Measurements from ENCODE around the gene XIRP2.

XIRP2 gene

DNA sequence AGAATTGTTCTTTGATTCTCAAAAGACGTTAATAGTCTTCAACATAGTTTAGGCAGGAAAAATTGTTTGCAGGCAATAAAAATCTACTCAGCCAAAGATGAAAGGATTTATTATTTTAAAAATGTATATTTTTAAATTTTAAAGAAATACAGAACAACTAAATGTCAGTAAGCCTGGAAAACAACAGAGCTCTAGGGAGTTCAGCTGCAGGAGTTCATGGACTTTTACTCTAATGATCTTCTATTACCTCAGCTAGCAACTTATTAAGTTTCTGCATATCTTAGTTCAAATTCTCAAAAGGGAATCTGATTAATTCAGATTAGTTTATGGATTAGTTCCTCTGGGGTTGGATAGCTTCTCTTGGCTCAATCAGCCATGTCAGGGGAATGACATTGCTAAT lies 17.9 kb upstream of the XIRP2 start:
- H3K27ac Mint-ChIP-seq = no peak overlapping the region
- H3K27me3 Mint-ChIP-seq (ENCODE audit: low read depth, poor library complexity) = peaks cover 8% of the 10 kb centered on the region
- no peak for DNase-seq
- TF ChIP-seq, protein P1, sequence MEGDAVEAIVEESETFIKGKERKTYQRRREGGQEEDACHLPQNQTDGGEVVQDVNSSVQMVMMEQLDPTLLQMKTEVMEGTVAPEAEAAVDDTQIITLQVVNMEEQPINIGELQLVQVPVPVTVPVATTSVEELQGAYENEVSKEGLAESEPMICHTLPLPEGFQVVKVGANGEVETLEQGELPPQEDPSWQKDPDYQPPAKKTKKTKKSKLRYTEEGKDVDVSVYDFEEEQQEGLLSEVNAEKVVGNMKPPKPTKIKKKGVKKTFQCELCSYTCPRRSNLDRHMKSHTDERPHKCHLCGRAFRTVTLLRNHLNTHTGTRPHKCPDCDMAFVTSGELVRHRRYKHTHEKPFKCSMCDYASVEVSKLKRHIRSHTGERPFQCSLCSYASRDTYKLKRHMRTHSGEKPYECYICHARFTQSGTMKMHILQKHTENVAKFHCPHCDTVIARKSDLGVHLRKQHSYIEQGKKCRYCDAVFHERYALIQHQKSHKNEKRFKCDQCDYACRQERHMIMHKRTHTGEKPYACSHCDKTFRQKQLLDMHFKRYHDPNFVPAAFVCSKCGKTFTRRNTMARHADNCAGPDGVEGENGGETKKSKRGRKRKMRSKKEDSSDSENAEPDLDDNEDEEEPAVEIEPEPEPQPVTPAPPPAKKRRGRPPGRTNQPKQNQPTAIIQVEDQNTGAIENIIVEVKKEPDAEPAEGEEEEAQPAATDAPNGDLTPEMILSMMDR (IDR thresholded peaks at IDR 0.05) = no peak
- H3K4me1 Mint-ChIP-seq = no peaks in the 10 kb centered on the region
- H3K36me3 Mint-ChIP-seq (ENCODE audit: low read depth) = no peaks in the 10 kb centered on the region
- no peaks in the 10 kb centered on the region for H3K9me3 Mint-ChIP-seq
- H3K4me3 Mint-ChIP-seq = no peak overlapping the region

DNA sequence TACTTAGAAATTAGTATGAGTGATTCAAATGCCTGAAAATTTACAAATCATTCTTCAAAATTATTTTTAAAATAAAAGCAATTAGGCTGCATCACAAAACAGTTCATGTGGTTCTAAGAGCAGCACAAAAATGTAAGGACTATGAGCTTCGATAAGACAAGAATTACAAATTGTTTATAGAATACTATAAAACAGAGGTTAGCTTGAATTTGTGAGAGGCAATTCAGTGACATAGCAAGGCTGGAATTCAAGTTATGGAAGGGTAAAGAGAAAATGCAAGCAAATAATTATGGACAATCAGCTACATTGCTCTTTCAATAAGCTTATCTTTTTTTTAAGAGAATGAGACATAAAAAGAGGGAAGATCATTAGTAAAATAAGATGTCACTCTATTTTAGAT lies 7.1 kb upstream of the XIRP2 start:
- no peaks in the 10 kb centered on the region for H3K27me3 Mint-ChIP-seq (ENCODE audit: low read depth, poor library complexity)
- H3K4me1 Mint-ChIP-seq = no peaks in the 10 kb centered on the region
- DNase-seq = no peak
- no peak overlapping the region for H3K27ac Mint-ChIP-seq
- TF ChIP-seq, protein P1 (IDR thresholded peaks at IDR 0.05) = no peak
- no peaks in the 10 kb centered on the region for H3K9me3 Mint-ChIP-seq
- H3K36me3 Mint-ChIP-seq (ENCODE audit: low read depth) = no peaks in the 10 kb centered on the region
- H3K4me3 Mint-ChIP-seq = no peak overlapping the region

- no peaks in the 10 kb centered on the region for H3K36me3 Mint-ChIP-seq (ENCODE audit: low read depth)
- no peak overlapping the region for H3K27ac Mint-ChIP-seq
- no peaks in the 10 kb centered on the region for H3K27me3 Mint-ChIP-seq (ENCODE audit: low read depth, poor library complexity)
- TF ChIP-seq, protein P1 (IDR thresholded peaks at IDR 0.05) = no peak
- no peak overlapping the region for H3K4me3 Mint-ChIP-seq
- no peaks in the 10 kb centered on the region for H3K9me3 Mint-ChIP-seq
- no peak for DNase-seq
- no peaks in the 10 kb centered on the region for H3K4me1 Mint-ChIP-seq
These were observed 5.4 kb upstream of the XIRP2 start for GRCh38 chr2:166882851-166883250.

GRCh38 chr2:166891727-166892126 lies 3.4 kb downstream of the XIRP2 start:
- Mint-ChIP-seq H3K36me3 (ENCODE audit: low read depth) (no peaks in the 10 kb centered on the region), H3K9me3 (no peaks in the 10 kb centered on the region), H3K4me3 (no peak overlapping the region), H3K27ac (no peak overlapping the region), H3K4me1 (no peaks in the 10 kb centered on the region), H3K27me3 (ENCODE audit: low read depth, poor library complexity) (no peaks in the 10 kb centered on the region)
- TF ChIP-seq, protein P1 (IDR thresholded peaks at IDR 0.05) = no peak
- no peak for DNase-seq

DNA sequence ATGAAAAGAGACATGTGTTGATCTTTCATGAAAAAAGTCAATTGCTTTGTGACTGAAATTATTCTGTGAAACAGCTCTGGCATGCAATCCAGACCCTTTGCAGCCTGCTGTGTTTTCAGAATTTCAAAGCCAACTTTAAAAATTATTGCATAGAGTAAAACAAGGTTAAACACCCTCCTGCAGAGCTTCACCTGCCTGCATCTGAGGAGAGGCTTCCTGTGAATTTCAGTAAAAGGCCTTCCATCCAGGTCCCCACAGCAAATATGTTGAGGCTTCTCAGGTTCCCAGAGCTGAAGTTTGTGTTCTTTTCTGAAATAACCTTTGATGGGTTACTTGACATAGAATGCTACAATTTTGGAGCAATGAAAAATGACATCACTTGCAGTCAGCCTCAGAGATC lies 4.1 kb downstream of the XIRP2 start:
- Mint-ChIP-seq H3K27ac (no peak overlapping the region), H3K9me3 (no peaks in the 10 kb centered on the region), H3K4me1 (no peaks in the 10 kb centered on the region), H3K4me3 (no peak overlapping the region), H3K27me3 (ENCODE audit: low read depth, poor library complexity) (no peaks in the 10 kb centered on the region), H3K36me3 (ENCODE audit: low read depth) (no peaks in the 10 kb centered on the region)
- no peak for DNase-seq
- TF ChIP-seq, protein P1 (IDR thresholded peaks at IDR 0.05) = no peak

DNA sequence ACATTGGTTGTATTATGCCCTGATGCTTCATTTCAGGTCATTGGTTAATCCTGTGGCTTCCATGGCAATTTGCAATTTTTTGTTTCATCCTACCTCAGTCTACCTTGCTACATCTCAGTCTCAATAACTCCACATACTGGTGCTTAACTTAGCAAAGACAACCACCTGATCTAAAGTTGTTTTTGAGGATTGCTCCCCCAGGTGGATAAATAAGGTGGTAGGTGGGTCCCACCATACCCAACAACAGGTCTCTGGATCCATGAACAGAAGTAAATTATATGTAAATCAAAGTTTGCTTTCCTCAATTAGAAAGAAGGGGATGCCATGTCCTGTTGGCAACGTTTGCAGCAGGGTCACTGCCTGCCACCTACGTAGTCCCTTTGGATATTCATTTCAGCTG lies 7.0 kb downstream of the XIRP2 start:
- Mint-ChIP-seq H3K9me3 (no peaks in the 10 kb centered on the region), H3K4me3 (no peak overlapping the region), H3K27me3 (ENCODE audit: low read depth, poor library complexity) (peaks cover 3% of the 10 kb centered on the region), H3K36me3 (ENCODE audit: low read depth) (no peaks in the 10 kb centered on the region), H3K27ac (no peak overlapping the region), H3K4me1 (no peaks in the 10 kb centered on the region)
- no peak for DNase-seq
- TF ChIP-seq, protein P1 (IDR thresholded peaks at IDR 0.05) = no peak

Data from nephron progenitor cell (in vitro differentiated cells).